ENCODE measurements around the gene CTIF.

The CTIF gene

GRCh38 chr18:48721312-48721711 lies 182.5 kb downstream of the CTIF start:
- no peak for DNase-seq (ENCODE audit: low read depth, low spot score)
- TF ChIP-seq POLR2AphosphoS5 (IDR thresholded peaks at IDR 0.05; ENCODE audit: borderline replicate concordance, low read depth, low read length) (no peak), FOXP2 (optimal IDR thresholded peaks at IDR 0.05; ENCODE audit: control extremely low read depth, extremely low read length, insufficient read depth) (no peak), EZH2 (IDR thresholded peaks at IDR 0.05) (no peak)
- Histone ChIP-seq H3K9ac (ENCODE audit: insufficient read length) (no peak overlapping the region), H3K9me3 (ENCODE audit: low read depth, low read length) (no peaks in the 10 kb centered on the region), H3K27ac (no peak overlapping the region), H3K36me3 (ENCODE audit: insufficient read depth, low read length) (peaks cover 1% of the 10 kb centered on the region; the same call in 1 of the 2 replicates), H3K4me3 (no peak overlapping the region)

GRCh38 chr18:48723016-48723415 lies 184.2 kb downstream of the CTIF start:
- no peak for DNase-seq (ENCODE audit: low read depth, low spot score)
- Histone ChIP-seq H3K4me3 (no peak overlapping the region), H3K36me3 (ENCODE audit: insufficient read depth, low read length) (peaks cover 5% of the 10 kb centered on the region; the same call in 1 of the 2 replicates), H3K27ac (no peak overlapping the region), H3K9ac (ENCODE audit: insufficient read length) (no peak overlapping the region), H3K9me3 (ENCODE audit: low read depth, low read length) (no peaks in the 10 kb centered on the region)
- TF ChIP-seq FOXP2 (optimal IDR thresholded peaks at IDR 0.05; ENCODE audit: control extremely low read depth, extremely low read length, insufficient read depth) = no peak
- TF ChIP-seq POLR2AphosphoS5 (IDR thresholded peaks at IDR 0.05; ENCODE audit: borderline replicate concordance, low read depth, low read length) = no peak
- TF ChIP-seq EZH2 (IDR thresholded peaks at IDR 0.05) = no peak

- H3K9me3 ChIP-seq (ENCODE audit: low read depth, low read length) = no peaks in the 10 kb centered on the region
- H3K27ac ChIP-seq = no peak overlapping the region
- no peak overlapping the region for H3K9ac ChIP-seq (ENCODE audit: insufficient read length)
- H3K36me3 ChIP-seq (ENCODE audit: insufficient read depth, low read length) = peaks cover 5% of the 10 kb centered on the region; the same call in 1 of the 2 replicates
- no peak for TF ChIP-seq EZH2 (IDR thresholded peaks at IDR 0.05)
- no peak for TF ChIP-seq FOXP2 (optimal IDR thresholded peaks at IDR 0.05; ENCODE audit: control extremely low read depth, extremely low read length, insufficient read depth)
- TF ChIP-seq POLR2AphosphoS5 (IDR thresholded peaks at IDR 0.05; ENCODE audit: borderline replicate concordance, low read depth, low read length) = no peak
- no peak for DNase-seq (ENCODE audit: low read depth, low spot score)
- H3K4me3 ChIP-seq = no peak overlapping the region
Measured at GRCh38 chr18:48723837-48724236, 185.0 kb downstream of the CTIF start.

- TF ChIP-seq FOXP2 (optimal IDR thresholded peaks at IDR 0.05; ENCODE audit: control extremely low read depth, extremely low read length, insufficient read depth) (no peak), EZH2 (IDR thresholded peaks at IDR 0.05) (no peak), POLR2AphosphoS5 (IDR thresholded peaks at IDR 0.05; ENCODE audit: borderline replicate concordance, low read depth, low read length) (no peak)
- Histone ChIP-seq H3K9ac (ENCODE audit: insufficient read length) (no peak overlapping the region), H3K9me3 (ENCODE audit: low read depth, low read length) (no peaks in the 10 kb centered on the region), H3K36me3 (ENCODE audit: insufficient read depth, low read length) (peaks cover 5% of the 10 kb centered on the region; the same call in 1 of the 2 replicates), H3K4me3 (no peak overlapping the region), H3K27ac (no peak overlapping the region)
- no peak for DNase-seq (ENCODE audit: low read depth, low spot score)
Measured at GRCh38 chr18:48724442-48724841, 185.6 kb downstream of the CTIF start.

GRCh38 chr18:48724939-48725338 lies 186.1 kb downstream of the CTIF start:
- Histone ChIP-seq H3K9me3 (ENCODE audit: low read depth, low read length) (no peaks in the 10 kb centered on the region), H3K9ac (ENCODE audit: insufficient read length) (no peak overlapping the region), H3K4me3 (no peak overlapping the region), H3K27ac (no peak overlapping the region), H3K36me3 (ENCODE audit: insufficient read depth, low read length) (peaks cover 5% of the 10 kb centered on the region; the same call in 1 of the 2 replicates)
- DNase-seq (ENCODE audit: low read depth, low spot score) = no peak
- TF ChIP-seq FOXP2 (optimal IDR thresholded peaks at IDR 0.05; ENCODE audit: control extremely low read depth, extremely low read length, insufficient read depth) (no peak), POLR2AphosphoS5 (IDR thresholded peaks at IDR 0.05; ENCODE audit: borderline replicate concordance, low read depth, low read length) (no peak), EZH2 (IDR thresholded peaks at IDR 0.05) (no peak)

GRCh38 chr18:48725562-48725961 lies 186.7 kb downstream of the CTIF start:
- H3K36me3 ChIP-seq (ENCODE audit: insufficient read depth, low read length) = peaks cover 5% of the 10 kb centered on the region; the same call in 1 of the 2 replicates
- DNase-seq (ENCODE audit: low read depth, low spot score) = no peak
- H3K27ac ChIP-seq = no peak overlapping the region
- no peak for TF ChIP-seq POLR2AphosphoS5 (IDR thresholded peaks at IDR 0.05; ENCODE audit: borderline replicate concordance, low read depth, low read length)
- no peak for TF ChIP-seq EZH2 (IDR thresholded peaks at IDR 0.05)
- no peak for TF ChIP-seq FOXP2 (optimal IDR thresholded peaks at IDR 0.05; ENCODE audit: control extremely low read depth, extremely low read length, insufficient read depth)
- H3K4me3 ChIP-seq = no peak overlapping the region
- H3K9ac ChIP-seq (ENCODE audit: insufficient read length) = no peak overlapping the region
- H3K9me3 ChIP-seq (ENCODE audit: low read depth, low read length) = no peaks in the 10 kb centered on the region

- peaks cover 5% of the 10 kb centered on the region; the same call in 1 of the 2 replicates for H3K36me3 ChIP-seq (ENCODE audit: insufficient read depth, low read length)
- no peak overlapping the region for H3K4me3 ChIP-seq
- H3K27ac ChIP-seq = no peak overlapping the region
- H3K9me3 ChIP-seq (ENCODE audit: low read depth, low read length) = no peaks in the 10 kb centered on the region
- no peak for DNase-seq (ENCODE audit: low read depth, low spot score)
- H3K9ac ChIP-seq (ENCODE audit: insufficient read length) = no peak overlapping the region
- TF ChIP-seq EZH2 (IDR thresholded peaks at IDR 0.05) = no peak
- no peak for TF ChIP-seq POLR2AphosphoS5 (IDR thresholded peaks at IDR 0.05; ENCODE audit: borderline replicate concordance, low read depth, low read length)
- no peak for TF ChIP-seq FOXP2 (optimal IDR thresholded peaks at IDR 0.05; ENCODE audit: control extremely low read depth, extremely low read length, insufficient read depth)
Measured at GRCh38 chr18:48727681-48728080, 188.8 kb downstream of the CTIF start.

- Histone ChIP-seq H3K36me3 (ENCODE audit: insufficient read depth, low read length) (peaks cover 5% of the 10 kb centered on the region; the same call in 1 of the 2 replicates), H3K9ac (ENCODE audit: insufficient read length) (no peak overlapping the region), H3K27ac (no peak overlapping the region), H3K9me3 (ENCODE audit: low read depth, low read length) (no peaks in the 10 kb centered on the region), H3K4me3 (no peak overlapping the region)
- TF ChIP-seq POLR2AphosphoS5 (IDR thresholded peaks at IDR 0.05; ENCODE audit: borderline replicate concordance, low read depth, low read length) (no peak), FOXP2 (optimal IDR thresholded peaks at IDR 0.05; ENCODE audit: control extremely low read depth, extremely low read length, insufficient read depth) (no peak), EZH2 (IDR thresholded peaks at IDR 0.05) (no peak)
- DNase-seq (ENCODE audit: low read depth, low spot score) = no peak
Measured at GRCh38 chr18:48728204-48728833, 189.5 kb downstream of the CTIF start.
